Measurements from ENCODE around the gene FCRL6.
A peak's percentile ranks its signal among the peaks of the same experiment; 100 is the strongest.

The FCRL6 gene

GRCh38 chr1:159786465-159786864, 15.7 kb upstream of the FCRL6 start:
- Mint-ChIP-seq H3K4me3 (no peak overlapping the region), H3K36me3 (ENCODE audit: low read depth) (peaks cover 1% of the 10 kb centered on the region), H3K27ac (no peak overlapping the region), H3K9me3 (no peaks in the 10 kb centered on the region), H3K4me1 (ENCODE audit: low read depth) (peaks cover 7% of the 10 kb centered on the region), H3K27me3 (peaks cover 5% of the 10 kb centered on the region)
- DNase-seq = no peak

- no peaks in the 10 kb centered on the region for H3K9me3 Mint-ChIP-seq
- H3K36me3 Mint-ChIP-seq (ENCODE audit: low read depth) = no peaks in the 10 kb centered on the region
- no peak overlapping the region for H3K27ac Mint-ChIP-seq
- peaks cover 3% of the 10 kb centered on the region for H3K4me1 Mint-ChIP-seq (ENCODE audit: low read depth)
- H3K4me3 Mint-ChIP-seq = no peak overlapping the region
- peaks cover 5% of the 10 kb centered on the region for H3K27me3 Mint-ChIP-seq
- DNase-seq = no peak
Measured at GRCh38 chr1:159786966-159787365, 15.2 kb upstream of the FCRL6 start.

GRCh38 chr1:159790237-159790917, 11.8 kb upstream of the FCRL6 start:
- H3K27ac Mint-ChIP-seq = no peak overlapping the region
- no peaks in the 10 kb centered on the region for H3K9me3 Mint-ChIP-seq
- no peaks in the 10 kb centered on the region for H3K36me3 Mint-ChIP-seq (ENCODE audit: low read depth)
- H3K4me1 Mint-ChIP-seq (ENCODE audit: low read depth) = no peaks in the 10 kb centered on the region
- H3K27me3 Mint-ChIP-seq = peaks cover 5% of the 10 kb centered on the region
- H3K4me3 Mint-ChIP-seq = no peak overlapping the region
- peak; percentile 35 for DNase-seq

GRCh38 chr1:159791031-159791430, 11.1 kb upstream of the FCRL6 start:
- peaks cover 5% of the 10 kb centered on the region for H3K27me3 Mint-ChIP-seq
- DNase-seq = no peak
- no peak overlapping the region for H3K27ac Mint-ChIP-seq
- H3K4me1 Mint-ChIP-seq (ENCODE audit: low read depth) = no peaks in the 10 kb centered on the region
- no peaks in the 10 kb centered on the region for H3K36me3 Mint-ChIP-seq (ENCODE audit: low read depth)
- H3K4me3 Mint-ChIP-seq = no peak overlapping the region
- no peaks in the 10 kb centered on the region for H3K9me3 Mint-ChIP-seq

GRCh38 chr1:159791461-159791860, 10.7 kb upstream of the FCRL6 start:
- Mint-ChIP-seq H3K27ac (no peak overlapping the region), H3K4me3 (no peak overlapping the region), H3K36me3 (ENCODE audit: low read depth) (no peaks in the 10 kb centered on the region), H3K27me3 (peaks cover 5% of the 10 kb centered on the region), H3K9me3 (no peaks in the 10 kb centered on the region), H3K4me1 (ENCODE audit: low read depth) (no peaks in the 10 kb centered on the region)
- no peak for DNase-seq

- Mint-ChIP-seq H3K27me3 (peaks cover 5% of the 10 kb centered on the region), H3K4me3 (no peak overlapping the region), H3K36me3 (ENCODE audit: low read depth) (no peaks in the 10 kb centered on the region), H3K27ac (no peak overlapping the region), H3K4me1 (ENCODE audit: low read depth) (peaks cover 11% of the 10 kb centered on the region), H3K9me3 (no peaks in the 10 kb centered on the region)
- no peak for DNase-seq
Measured at GRCh38 chr1:159795534-159795933, 6.6 kb upstream of the FCRL6 start.

GRCh38 chr1:159798893-159799292, 3.3 kb upstream of the FCRL6 start:
- peak; percentile 43 for DNase-seq
- no peaks in the 10 kb centered on the region for H3K36me3 Mint-ChIP-seq (ENCODE audit: low read depth)
- H3K4me1 Mint-ChIP-seq (ENCODE audit: low read depth) = peaks cover 18% of the 10 kb centered on the region
- no peak overlapping the region for H3K4me3 Mint-ChIP-seq
- H3K9me3 Mint-ChIP-seq = no peaks in the 10 kb centered on the region
- H3K27me3 Mint-ChIP-seq = no peaks in the 10 kb centered on the region
- no peak overlapping the region for H3K27ac Mint-ChIP-seq

GRCh38 chr1:159799446-159799985, 2.6 kb upstream of the FCRL6 start:
- Mint-ChIP-seq H3K4me1 (ENCODE audit: low read depth) (peaks cover 18% of the 10 kb centered on the region), H3K9me3 (no peaks in the 10 kb centered on the region), H3K4me3 (no peak overlapping the region), H3K36me3 (ENCODE audit: low read depth) (no peaks in the 10 kb centered on the region), H3K27ac (no peak overlapping the region), H3K27me3 (no peaks in the 10 kb centered on the region)
- no peak for DNase-seq

- Mint-ChIP-seq H3K4me1 (ENCODE audit: low read depth) (peaks cover 18% of the 10 kb centered on the region), H3K27me3 (no peaks in the 10 kb centered on the region), H3K36me3 (ENCODE audit: low read depth) (no peaks in the 10 kb centered on the region), H3K9me3 (no peaks in the 10 kb centered on the region), H3K4me3 (no peak overlapping the region), H3K27ac (no peak overlapping the region)
- peak; percentile 42 for DNase-seq
Measured at GRCh38 chr1:159800177-159800930, 1.8 kb upstream of the FCRL6 start.

GRCh38 chr1:159803956-159804689, 2.0 kb downstream of the FCRL6 start:
- H3K36me3 Mint-ChIP-seq (ENCODE audit: low read depth) = no peaks in the 10 kb centered on the region
- H3K4me3 Mint-ChIP-seq = no peak overlapping the region
- DNase-seq = no peak
- H3K9me3 Mint-ChIP-seq = no peaks in the 10 kb centered on the region
- peaks cover 18% of the 10 kb centered on the region for H3K4me1 Mint-ChIP-seq (ENCODE audit: low read depth)
- H3K27ac Mint-ChIP-seq = no peak overlapping the region
- no peaks in the 10 kb centered on the region for H3K27me3 Mint-ChIP-seq

GRCh38 chr1:159804924-159805323, 2.8 kb downstream of the FCRL6 start:
- Mint-ChIP-seq H3K36me3 (ENCODE audit: low read depth) (no peaks in the 10 kb centered on the region), H3K9me3 (no peaks in the 10 kb centered on the region), H3K27me3 (no peaks in the 10 kb centered on the region), H3K27ac (no peak overlapping the region), H3K4me3 (no peak overlapping the region), H3K4me1 (ENCODE audit: low read depth) (peaks cover 13% of the 10 kb centered on the region)
- no peak for DNase-seq

- Mint-ChIP-seq H3K9me3 (no peaks in the 10 kb centered on the region), H3K27ac (no peak overlapping the region), H3K4me1 (ENCODE audit: low read depth) (peaks cover 15% of the 10 kb centered on the region), H3K27me3 (no peaks in the 10 kb centered on the region), H3K36me3 (ENCODE audit: low read depth) (no peaks in the 10 kb centered on the region), H3K4me3 (no peak overlapping the region)
- no peak for DNase-seq
Measured at GRCh38 chr1:159815926-159816325, 13.8 kb downstream of the FCRL6 start.

- no peak for DNase-seq
- H3K9me3 Mint-ChIP-seq = no peaks in the 10 kb centered on the region
- no peaks in the 10 kb centered on the region for H3K36me3 Mint-ChIP-seq (ENCODE audit: low read depth)
Measured at GRCh38 chr1:159817276-159818041, 15.3 kb downstream of the FCRL6 start.

GRCh38 chr1:159821171-159821867, 19.2 kb downstream of the FCRL6 start:
- H3K27me3 Mint-ChIP-seq = no peaks in the 10 kb centered on the region
- H3K27ac Mint-ChIP-seq = no peak overlapping the region

More at GRCh38 chr1:159817276-159818041, 15.3 kb downstream of the FCRL6 start:
- peaks cover 15% of the 10 kb centered on the region for H3K4me1 Mint-ChIP-seq (ENCODE audit: low read depth)
- H3K4me3 Mint-ChIP-seq = no peak overlapping the region
- no peak overlapping the region for H3K27ac Mint-ChIP-seq
- no peaks in the 10 kb centered on the region for H3K27me3 Mint-ChIP-seq

More at GRCh38 chr1:159821171-159821867, 19.2 kb downstream of the FCRL6 start:
- Mint-ChIP-seq H3K4me3 (no peak overlapping the region), H3K9me3 (no peaks in the 10 kb centered on the region), H3K4me1 (ENCODE audit: low read depth) (peaks cover 36% of the 10 kb centered on the region), H3K36me3 (ENCODE audit: low read depth) (no peaks in the 10 kb centered on the region)
- no peak for DNase-seq

Data from activated T-cell treated with anti-CD3 and anti-CD28 coated beads, Interleukin-2, amount 50 U/mL, for 24 hours (primary cell).